ENCODE results near the gene DCAF4L1.

The DCAF4L1 gene

DNA sequence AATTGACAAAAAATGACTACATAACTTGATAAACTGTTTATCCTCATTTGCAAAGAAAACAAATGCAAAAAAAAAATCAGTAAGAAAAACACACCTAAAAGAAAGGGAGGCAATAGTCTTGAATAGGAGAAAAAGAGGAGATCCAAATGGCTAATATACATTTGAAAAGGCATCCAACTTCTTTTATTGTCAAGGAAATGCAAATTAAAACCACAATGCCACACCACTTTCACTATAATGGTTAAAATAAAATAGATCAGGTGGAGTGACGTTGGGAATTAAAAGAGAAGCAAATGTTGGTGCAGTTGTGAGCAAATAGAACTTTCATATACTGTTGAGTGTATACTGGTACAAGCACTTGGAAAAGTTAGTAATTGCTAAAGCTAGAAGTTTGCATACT is 3.6 kb downstream of the DCAF4L1 start:
- no peak for DNase-seq (ENCODE audit: low read depth)
- no peak overlapping the region for H3K4me3 ChIP-seq (ENCODE audit: low read depth, low read length)
- TF ChIP-seq, protein P1, sequence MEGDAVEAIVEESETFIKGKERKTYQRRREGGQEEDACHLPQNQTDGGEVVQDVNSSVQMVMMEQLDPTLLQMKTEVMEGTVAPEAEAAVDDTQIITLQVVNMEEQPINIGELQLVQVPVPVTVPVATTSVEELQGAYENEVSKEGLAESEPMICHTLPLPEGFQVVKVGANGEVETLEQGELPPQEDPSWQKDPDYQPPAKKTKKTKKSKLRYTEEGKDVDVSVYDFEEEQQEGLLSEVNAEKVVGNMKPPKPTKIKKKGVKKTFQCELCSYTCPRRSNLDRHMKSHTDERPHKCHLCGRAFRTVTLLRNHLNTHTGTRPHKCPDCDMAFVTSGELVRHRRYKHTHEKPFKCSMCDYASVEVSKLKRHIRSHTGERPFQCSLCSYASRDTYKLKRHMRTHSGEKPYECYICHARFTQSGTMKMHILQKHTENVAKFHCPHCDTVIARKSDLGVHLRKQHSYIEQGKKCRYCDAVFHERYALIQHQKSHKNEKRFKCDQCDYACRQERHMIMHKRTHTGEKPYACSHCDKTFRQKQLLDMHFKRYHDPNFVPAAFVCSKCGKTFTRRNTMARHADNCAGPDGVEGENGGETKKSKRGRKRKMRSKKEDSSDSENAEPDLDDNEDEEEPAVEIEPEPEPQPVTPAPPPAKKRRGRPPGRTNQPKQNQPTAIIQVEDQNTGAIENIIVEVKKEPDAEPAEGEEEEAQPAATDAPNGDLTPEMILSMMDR (conservative IDR thresholded peaks at IDR 0.05; ENCODE audit: low read depth, low read length) = no peak

DNA sequence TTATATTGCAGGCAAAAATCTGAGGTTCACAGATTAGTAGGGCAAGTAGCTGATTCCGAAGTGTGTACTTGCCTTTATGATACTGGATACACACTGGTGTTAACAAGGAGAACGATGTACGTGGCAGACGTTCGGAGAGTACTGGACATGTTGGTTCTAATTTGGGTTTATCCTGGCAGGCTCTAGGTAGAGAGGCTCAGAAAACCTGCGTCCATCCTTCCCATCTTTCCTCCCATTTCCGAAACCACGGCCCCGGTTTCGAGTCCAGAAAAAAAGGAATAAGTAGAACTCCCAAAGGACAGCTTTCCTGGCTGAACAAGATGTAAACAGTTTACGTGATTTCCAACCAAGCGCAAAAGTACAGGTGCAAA is 8.4 kb downstream of the DCAF4L1 start:
- TF ChIP-seq, protein P1 (conservative IDR thresholded peaks at IDR 0.05; ENCODE audit: low read depth, low read length) = no peak
- peak; percentile 5 for DNase-seq (ENCODE audit: low read depth)
- peak overlapping the region; percentile 79 for H3K4me3 ChIP-seq (ENCODE audit: low read depth, low read length)

DNA sequence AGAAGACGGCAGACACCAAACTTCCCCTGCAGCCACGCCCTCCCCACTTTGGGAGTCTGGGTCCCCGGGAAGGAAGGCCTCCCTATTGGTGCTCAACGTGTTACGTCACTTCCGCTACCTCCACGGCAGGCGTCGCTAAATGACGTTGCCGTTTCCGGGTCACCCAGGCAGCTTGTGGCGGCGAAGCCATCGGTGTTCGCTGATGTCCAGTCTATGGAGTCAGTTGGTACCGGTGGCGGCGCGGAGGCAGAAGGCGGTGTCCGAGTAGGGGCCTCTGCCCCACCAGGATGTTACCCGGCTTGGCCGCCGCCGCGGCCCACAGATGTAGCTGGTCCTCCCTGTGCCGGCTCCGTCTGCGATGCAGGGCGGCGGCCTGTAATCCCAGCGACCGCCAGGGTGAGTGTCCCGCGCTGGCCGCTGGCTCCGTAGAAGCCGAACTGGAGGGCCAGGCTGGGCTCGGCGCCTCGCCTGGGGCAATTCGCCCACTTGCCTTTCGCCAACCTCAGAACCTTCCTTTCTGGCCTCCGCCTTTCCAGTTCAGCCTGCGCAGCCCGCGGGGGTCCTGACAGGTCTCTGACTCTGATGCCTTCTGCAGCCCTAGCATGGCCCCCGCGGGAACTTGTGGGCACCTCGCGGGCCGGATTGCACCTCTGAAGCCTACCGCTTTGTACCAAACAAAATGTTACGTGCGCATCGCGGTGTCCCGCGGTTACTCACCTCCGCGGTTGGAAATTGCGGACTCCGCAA is 9.0 kb downstream of the DCAF4L1 start, which contains the start of gene SLC30A9:
Gene SLC30A9 (plus strand): TSS at position 166 of the 747 bp plus-strand sequence. CDS start 122 bp downstream, at position 288.
- H3K4me3 ChIP-seq (ENCODE audit: low read depth, low read length) = peak within 1 kb of the TSS; percentile 79
- peak; percentile 93 for DNase-seq (ENCODE audit: low read depth)
- TF ChIP-seq, protein P1 (conservative IDR thresholded peaks at IDR 0.05; ENCODE audit: low read depth, low read length) = peak; percentile 51

DNA sequence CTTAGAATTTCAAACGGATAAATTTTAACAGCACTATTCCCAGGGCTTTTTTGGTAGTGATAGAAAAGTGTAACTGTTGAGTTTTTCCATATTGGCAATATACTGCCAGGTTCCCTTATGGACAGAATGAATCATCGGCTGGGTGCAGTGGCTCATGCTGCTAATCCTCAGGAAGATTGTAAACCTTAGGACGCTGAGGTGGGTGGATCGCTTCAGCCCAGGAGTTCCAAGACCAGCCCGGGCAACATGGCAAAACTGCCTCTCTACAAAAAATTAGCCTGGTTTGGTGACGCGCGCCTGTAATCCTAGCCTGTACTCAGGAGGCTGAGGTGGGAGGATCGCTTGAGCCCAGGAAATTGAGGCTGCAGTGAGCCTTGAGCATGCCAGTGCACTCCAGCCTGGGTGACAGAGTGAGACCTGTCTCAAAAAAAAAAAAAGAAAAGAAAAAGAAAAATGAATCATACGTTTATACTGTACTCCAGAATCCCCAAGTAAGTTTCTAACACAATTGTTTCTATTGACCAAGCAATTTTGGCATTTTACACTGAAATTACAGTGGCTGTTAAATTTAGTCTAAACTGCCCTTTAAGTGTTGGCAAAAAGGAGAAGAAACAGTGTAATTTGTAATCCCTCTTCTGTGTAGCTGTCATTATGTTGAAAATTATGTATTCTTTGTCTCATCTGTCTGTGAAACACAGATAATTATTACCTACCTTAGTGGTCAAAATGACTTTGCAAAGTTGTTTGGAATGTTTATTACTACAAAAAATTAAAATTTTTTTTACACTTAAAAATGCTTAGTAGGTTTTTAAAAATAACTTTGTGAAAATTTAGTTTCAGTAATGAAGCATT is 10.6 kb downstream of the DCAF4L1 start:
- TF ChIP-seq, protein P1 (conservative IDR thresholded peaks at IDR 0.05; ENCODE audit: low read depth, low read length) = no peak
- no peak overlapping the region for H3K4me3 ChIP-seq (ENCODE audit: low read depth, low read length)
- DNase-seq (ENCODE audit: low read depth) = no peak

DNA sequence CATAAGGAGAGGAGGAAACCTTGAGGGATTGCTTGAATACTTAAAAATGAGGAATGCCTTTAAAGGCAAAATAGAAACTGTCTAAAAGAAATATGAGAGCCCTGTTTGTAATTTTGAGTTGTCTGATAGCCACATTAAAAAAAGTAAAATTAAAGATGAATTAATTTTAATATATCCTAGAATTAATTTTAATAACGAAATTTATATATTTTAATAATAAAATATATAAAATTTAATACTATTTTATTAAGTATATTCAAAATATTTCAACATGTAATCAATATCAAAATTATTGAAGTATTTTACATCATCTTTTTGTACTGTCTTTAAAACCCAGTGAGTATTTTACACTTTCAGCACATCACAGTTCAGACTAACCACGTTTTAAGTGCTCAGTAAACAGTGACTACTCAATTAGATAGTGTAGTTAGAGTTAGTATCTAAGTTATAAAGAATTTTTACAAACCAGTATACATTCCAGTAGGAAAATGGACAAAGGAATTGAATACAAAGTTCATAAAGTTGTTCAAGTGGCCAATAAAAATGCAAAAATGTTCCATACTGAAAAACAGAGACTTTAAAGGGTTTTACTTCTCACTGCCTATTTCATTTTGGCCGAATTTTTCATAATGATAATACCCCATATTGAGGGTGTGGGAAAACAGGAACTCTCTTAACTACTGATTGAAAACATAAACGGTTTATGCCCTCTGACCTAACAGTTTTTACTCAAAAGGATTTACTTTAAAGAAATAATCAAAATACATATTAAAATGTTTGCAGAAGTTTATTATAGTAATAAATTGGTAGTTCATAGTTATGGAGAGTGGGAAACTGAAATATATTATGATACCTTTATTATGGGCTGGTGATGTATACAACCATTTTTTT is 11.7 kb downstream of the DCAF4L1 start:
- TF ChIP-seq, protein P1 (conservative IDR thresholded peaks at IDR 0.05; ENCODE audit: low read depth, low read length) = no peak
- DNase-seq (ENCODE audit: low read depth) = no peak
- no peak overlapping the region for H3K4me3 ChIP-seq (ENCODE audit: low read depth, low read length)

DNA sequence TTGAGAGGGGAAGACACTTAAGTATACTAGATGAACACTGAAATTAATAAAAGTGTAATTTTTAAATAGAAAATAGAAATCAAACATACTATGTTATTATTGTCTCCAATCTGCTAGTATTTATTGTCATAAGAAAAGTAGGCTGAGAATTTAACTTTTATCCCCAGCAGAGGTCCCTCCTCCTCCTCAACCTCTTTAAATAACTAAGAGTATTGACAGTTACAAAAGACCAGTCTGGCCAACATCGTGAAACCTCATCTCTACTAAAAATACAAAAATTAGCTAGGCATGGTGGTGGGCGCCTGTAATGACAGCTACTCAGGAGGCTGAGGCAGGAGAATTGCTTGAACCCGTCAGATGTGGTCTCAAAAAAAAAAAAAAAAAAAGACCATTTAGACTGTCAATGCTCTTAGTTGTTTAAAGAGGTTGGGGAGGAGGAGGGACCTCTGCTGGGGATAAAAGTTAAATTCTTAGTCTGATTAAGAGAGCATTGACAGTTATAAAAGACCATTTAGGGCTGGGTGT is 13.0 kb downstream of the DCAF4L1 start:
- no peak for DNase-seq (ENCODE audit: low read depth)
- TF ChIP-seq, protein P1 (conservative IDR thresholded peaks at IDR 0.05; ENCODE audit: low read depth, low read length) = peak; percentile 1
- no peak overlapping the region for H3K4me3 ChIP-seq (ENCODE audit: low read depth, low read length)

Data from choroid plexus epithelial cell (primary cell).